Measurements from ENCODE around the gene QSER1.

The QSER1 gene

DNA sequence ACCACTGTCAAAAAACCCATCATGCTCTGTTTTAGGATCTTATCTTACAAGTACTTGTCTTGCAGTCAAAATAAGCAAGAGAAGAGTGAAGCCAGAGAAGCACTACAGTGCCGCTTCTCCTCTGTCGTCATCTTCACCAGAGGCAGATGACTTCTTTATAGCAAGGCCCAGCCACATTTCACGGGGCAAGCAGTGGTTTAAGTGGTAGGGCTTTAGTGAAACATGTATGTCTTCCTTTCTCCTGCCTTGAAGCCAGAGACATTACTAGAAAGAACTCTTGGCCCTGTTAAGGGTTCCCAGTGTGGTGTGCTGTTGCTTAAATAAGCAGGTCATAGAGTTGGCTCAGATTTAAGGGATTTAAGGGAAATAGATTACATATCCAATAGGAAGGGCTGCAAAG, 80.2 kb downstream of the QSER1 start:
- Histone ChIP-seq H3K4me1 (ENCODE audit: insufficient read depth, poor library complexity, severe bottlenecking) (no peaks in the 10 kb centered on the region), H3K27me3 (ENCODE audit: insufficient read depth, poor library complexity, severe bottlenecking) (no peaks in the 10 kb centered on the region), H3K36me3 (ENCODE audit: low read depth) (peaks cover 83% of the 10 kb centered on the region), H3K9me3 (ENCODE audit: severe bottlenecking) (no peaks in the 10 kb centered on the region), H3K4me3 (ENCODE audit: severe bottlenecking) (no peak overlapping the region), H3K27ac (ENCODE audit: poor library complexity, severe bottlenecking) (no peak overlapping the region)
- TF ChIP-seq CTCF (IDR thresholded peaks at IDR 0.05; ENCODE audit: poor library complexity, severe bottlenecking): no peak
- ATAC-seq (ENCODE audit: low read depth) (no peak), DNase-seq (ENCODE audit: low spot score) (no peak)

DNA sequence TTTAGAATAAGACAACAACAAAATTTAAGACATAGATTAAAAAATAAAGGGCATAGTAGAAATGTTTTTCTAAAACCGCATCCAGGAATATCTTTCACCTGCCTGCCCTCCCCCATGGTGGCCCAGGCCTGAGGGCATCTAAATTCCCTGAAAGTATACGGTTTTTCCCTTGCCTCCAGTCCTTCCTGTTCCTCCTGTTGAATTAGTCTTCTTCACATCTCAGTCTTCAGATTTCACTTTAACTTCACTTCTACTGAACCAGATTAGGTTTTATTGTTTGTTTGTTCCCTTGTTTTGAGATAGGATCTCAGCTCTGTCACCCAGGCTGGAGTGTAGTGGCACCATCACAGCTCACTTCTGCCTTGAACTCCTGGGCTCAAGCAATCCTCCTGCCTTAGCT, 90.0 kb downstream of the QSER1 start:
- Histone ChIP-seq H3K4me3 (ENCODE audit: severe bottlenecking) (no peak overlapping the region), H3K27me3 (ENCODE audit: insufficient read depth, poor library complexity, severe bottlenecking) (no peaks in the 10 kb centered on the region), H3K36me3 (ENCODE audit: low read depth) (peaks cover 12% of the 10 kb centered on the region), H3K4me1 (ENCODE audit: insufficient read depth, poor library complexity, severe bottlenecking) (no peaks in the 10 kb centered on the region), H3K9me3 (ENCODE audit: severe bottlenecking) (no peaks in the 10 kb centered on the region), H3K27ac (ENCODE audit: poor library complexity, severe bottlenecking) (no peak overlapping the region)
- no peak for TF ChIP-seq CTCF (IDR thresholded peaks at IDR 0.05; ENCODE audit: poor library complexity, severe bottlenecking)
- ATAC-seq (ENCODE audit: low read depth): no peak
- no peak for DNase-seq (ENCODE audit: low spot score)

GRCh38 chr11:32983506-32983905, 90.9 kb downstream of the QSER1 start:
- H3K27me3 ChIP-seq (ENCODE audit: insufficient read depth, poor library complexity, severe bottlenecking): no peaks in the 10 kb centered on the region
- H3K27ac ChIP-seq (ENCODE audit: poor library complexity, severe bottlenecking): no peak overlapping the region
- no peaks in the 10 kb centered on the region for H3K4me1 ChIP-seq (ENCODE audit: insufficient read depth, poor library complexity, severe bottlenecking)
- DNase-seq (ENCODE audit: low spot score) (no peak), ATAC-seq (ENCODE audit: low read depth) (no peak)
- peaks cover 9% of the 10 kb centered on the region for H3K36me3 ChIP-seq (ENCODE audit: low read depth)
- no peak overlapping the region for H3K4me3 ChIP-seq (ENCODE audit: severe bottlenecking)
- H3K9me3 ChIP-seq (ENCODE audit: severe bottlenecking): no peaks in the 10 kb centered on the region
- TF ChIP-seq CTCF (IDR thresholded peaks at IDR 0.05; ENCODE audit: poor library complexity, severe bottlenecking): no peak

DNA sequence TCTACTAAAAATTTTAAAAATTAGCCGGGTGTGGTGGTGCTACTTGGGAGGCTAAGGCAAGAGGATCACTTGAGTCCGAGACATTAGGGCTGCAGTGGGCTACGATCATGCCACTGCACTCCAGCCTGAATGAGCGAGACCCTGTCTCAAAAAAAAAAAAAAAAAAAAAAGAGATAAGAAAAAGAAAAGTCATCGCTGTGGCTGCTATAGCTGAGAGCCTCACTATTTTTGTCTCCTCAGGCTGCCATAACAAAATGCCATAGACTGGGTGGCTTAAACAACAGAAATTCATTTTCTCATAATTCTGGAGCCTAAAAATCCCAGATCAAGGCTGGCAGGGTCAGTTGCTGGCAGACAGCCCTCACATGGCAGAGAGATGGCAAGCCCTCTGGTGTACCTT, 93.0 kb downstream of the QSER1 start:
- ATAC-seq (ENCODE audit: low read depth) (no peak), DNase-seq (ENCODE audit: low spot score) (no peak)
- Histone ChIP-seq H3K4me3 (ENCODE audit: severe bottlenecking) (no peak overlapping the region), H3K4me1 (ENCODE audit: insufficient read depth, poor library complexity, severe bottlenecking) (no peaks in the 10 kb centered on the region), H3K36me3 (ENCODE audit: low read depth) (no peaks in the 10 kb centered on the region), H3K27me3 (ENCODE audit: insufficient read depth, poor library complexity, severe bottlenecking) (no peaks in the 10 kb centered on the region), H3K9me3 (ENCODE audit: severe bottlenecking) (no peaks in the 10 kb centered on the region), H3K27ac (ENCODE audit: poor library complexity, severe bottlenecking) (no peak overlapping the region)
- TF ChIP-seq CTCF (IDR thresholded peaks at IDR 0.05; ENCODE audit: poor library complexity, severe bottlenecking): no peak

DNA sequence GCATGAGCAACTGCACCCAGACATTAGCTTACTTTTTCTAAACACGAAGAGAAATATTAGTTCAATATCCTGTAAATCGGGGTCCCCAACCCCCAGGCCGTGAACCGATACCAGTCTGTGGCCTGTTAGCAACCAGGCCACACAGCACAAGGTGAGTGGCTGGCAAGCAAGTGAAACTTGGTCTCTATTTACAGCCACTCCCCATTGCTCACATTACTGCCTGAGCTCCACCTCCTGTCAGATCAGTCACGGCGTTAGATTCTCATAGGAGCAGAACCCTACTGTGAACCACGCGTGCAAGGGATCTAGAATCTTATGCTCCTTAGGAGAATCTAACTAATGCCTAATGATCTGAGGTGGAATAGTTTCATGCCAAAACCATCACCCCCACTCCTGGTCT, 95.2 kb downstream of the QSER1 start:
- H3K4me1 ChIP-seq (ENCODE audit: insufficient read depth, poor library complexity, severe bottlenecking): no peaks in the 10 kb centered on the region
- ATAC-seq (ENCODE audit: low read depth) (peak; percentile 36; the same call in 1 of the 3 replicates), DNase-seq (ENCODE audit: low spot score) (no peak)
- no peak for TF ChIP-seq CTCF (IDR thresholded peaks at IDR 0.05; ENCODE audit: poor library complexity, severe bottlenecking)
- H3K9me3 ChIP-seq (ENCODE audit: severe bottlenecking): peaks cover 7% of the 10 kb centered on the region
- H3K27ac ChIP-seq (ENCODE audit: poor library complexity, severe bottlenecking): no peak overlapping the region
- no peaks in the 10 kb centered on the region for H3K36me3 ChIP-seq (ENCODE audit: low read depth)
- H3K4me3 ChIP-seq (ENCODE audit: severe bottlenecking): no peak overlapping the region
- H3K27me3 ChIP-seq (ENCODE audit: insufficient read depth, poor library complexity, severe bottlenecking): no peaks in the 10 kb centered on the region

Measured in RWPE2 (cell line).